Esophagus squamous epithelium (tissue), 5 donors: ENCODE data around the gene OOSP4B. TPM values are rescaled to one million over a fixed set of nuclear protein-coding genes. Genes with fewer than 3 reads are reported as not detected.
"Not testable (repeated sequence)": the region's sequence is repeated elsewhere in the genome, so short reads cannot be mapped to it uniquely, and the experiment has no call there.

Source experiments
- DNase-seq: peaks from one replicate; lab custom pipeline; 2025; lab: John Stamatoyannopoulos, UW
- H3K27ac ChIP-seq, 4 donors: fragments of 200-600 bp; sonication (generic); one replicate each; pipeline ENCODE4 v1.5.1; 2016 to 2019; ENCODE audit warnings: mild to moderate bottlenecking in 1 of 4
- H3K27me3 ChIP-seq, 4 donors: fragments of 200-600 bp; sonication (generic); 1 replicate in 3 of 4; 2 replicates in 1 of 4; pipeline versions ENCODE4 v1.5.1 to v1.6.0; 2017 to 2021; ENCODE audit warnings: antibody characterized with exemption in 1 of 4
- H3K36me3 ChIP-seq, 3 donors: fragments of 200-600 bp; sonication (generic); one replicate each; pipeline ENCODE4 v1.5.1; 2016 to 2019
- H3K4me1 ChIP-seq, 3 donors: fragments of 200-600 bp; sonication (generic); one replicate each; pipeline ENCODE4 v1.5.1; 2017 to 2019
- H3K4me3 ChIP-seq, 4 donors: fragments of 200-600 bp; sonication (generic); 1 replicate in 3 of 4; 2 replicates in 1 of 4; pipeline ENCODE4 v1.5.1; 2016 to 2019; ENCODE audit warnings: mild to moderate bottlenecking in 2 of 4, moderate library complexity in 1 of 4
- H3K9me3 ChIP-seq, 3 donors: fragments of 200-600 bp; sonication (generic); one replicate each; pipeline ENCODE4 v1.5.1; 2016 to 2019
- CTCF ChIP-seq, 6 experiments: fragments of 450-650 bp in 4 of 6; fragments of 200-600 bp in 2 of 6; sonication (generic) in 2 of 6; IDR thresholded peaks; one replicate each; pipeline ENCODE4 v1.5.1; 2016 to 2019; ENCODE audit warnings: antibody characterized with exemption in 6 of 6, mild to moderate bottlenecking in 4 of 6, moderate library complexity in 4 of 6
- POLR2A ChIP-seq, 4 donors: fragments of 450-650 bp; IDR thresholded peaks; one replicate each; pipeline ENCODE4 v1.6.1; 2017; ENCODE audit warnings: antibody characterized with exemption in 4 of 4, mild to moderate bottlenecking in 4 of 4, moderate library complexity in 3 of 4
- WGBS, 2 donors: methylation state at CpG; one replicate each; pipeline ENCODE4 v1.1.5; 2018; 5-methylcytosine and 5-hydroxymethylcytosine counted together
- intact Hi-C: fragments of 100-400 bp; cut with DNase I; formaldehyde crosslinking; loops from one replicate; pipeline ENCODE4 v1.15.0; 2022
- total RNA-seq, 4 donors: library from RNA; depleted of rRNA; stranded (reverse); fragments of >200 nt; gene quantifications; one replicate each; pipeline ENCODE4 v1.1.0, GENCODE V29; 2016
- donor health status: DM: yes; HTN: yes; CAD: no.

The OOSP4B gene
- total RNA-seq = not detected

- intact Hi-C loops = no loop called here
- Histone ChIP-seq H3K4me1 (no peaks in the 10 kb centered on the region), H3K4me3 (no peak within 1 kb of the TSS), H3K36me3 (no peaks in the 10 kb centered on the region), H3K9me3 (peaks cover 0 to 17% (median 0%) of the 10 kb centered on the region in 3 donors), H3K27ac (no peak within 1 kb of the TSS), H3K27me3 (no peaks in the 10 kb centered on the region)
- 84 to 90% methylated on average over 1 of the region's 1 CpG for WGBS, 2 donors
- no peak for TF ChIP-seq POLR2A (IDR thresholded peaks at IDR 0.05)
- no peak for TF ChIP-seq CTCF (IDR thresholded peaks at IDR 0.05)
- DNase-seq = no peak
Observed at GRCh38 chr11:60016881-60017280, at the start of gene OOSP4B. OOSP4B (plus strand) TSS chr11:60017181.

- Histone ChIP-seq H3K4me3 (no peak overlapping the region), H3K9me3 (no peaks in the 10 kb centered on the region), H3K36me3 (no peaks in the 10 kb centered on the region), H3K27ac (no peak overlapping the region), H3K4me1 (no peaks in the 10 kb centered on the region), H3K27me3 (no peaks in the 10 kb centered on the region)
- 73 to 86% methylated on average over 3 of the region's 3 CpGs for WGBS, 2 donors
- no peak for TF ChIP-seq POLR2A (IDR thresholded peaks at IDR 0.05)
- TF ChIP-seq CTCF (IDR thresholded peaks at IDR 0.05) = no peak
- intact Hi-C loops = no loop called here
- no peak for DNase-seq
Observed at GRCh38 chr11:59967677-59968394, 49.1 kb upstream of the OOSP4B start.

GRCh38 chr11:59968395-59968783 is 48.6 kb upstream of the OOSP4B start:
- no peak for TF ChIP-seq CTCF (IDR thresholded peaks at IDR 0.05)
- no peak for TF ChIP-seq POLR2A (IDR thresholded peaks at IDR 0.05)
- no peaks in the 10 kb centered on the region for H3K9me3 ChIP-seq
- H3K27me3 ChIP-seq = no peaks in the 10 kb centered on the region
- H3K27ac ChIP-seq = no peak overlapping the region
- intact Hi-C loops = no loop called here
- no peak for DNase-seq
- WGBS, 2 donors = 38 to 77% methylated on average over 1 of the region's 1 CpG
- H3K4me3 ChIP-seq = no peak overlapping the region
- no peaks in the 10 kb centered on the region for H3K36me3 ChIP-seq
- no peaks in the 10 kb centered on the region for H3K4me1 ChIP-seq

DNA sequence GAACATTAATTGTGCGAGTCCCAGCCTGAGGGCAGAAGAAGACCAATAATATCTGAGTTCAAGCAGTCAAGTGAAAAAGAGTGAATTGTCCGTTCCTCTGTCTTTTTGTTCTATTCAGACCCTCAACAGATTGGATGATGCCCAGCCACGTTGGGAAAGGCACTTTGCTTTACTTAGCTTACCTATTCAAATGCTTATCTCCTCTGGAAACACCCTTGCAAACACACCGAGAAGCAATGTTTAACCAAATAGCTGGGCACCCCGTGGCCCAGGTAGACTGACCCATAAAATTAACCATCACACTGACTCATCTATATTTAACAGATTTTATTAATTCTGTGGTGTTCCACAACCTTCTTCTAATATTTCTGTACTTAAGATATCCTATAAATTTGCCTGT is 43.9 kb upstream of the OOSP4B start:
- DNase-seq = no peak
- no peaks in the 10 kb centered on the region for H3K27me3 ChIP-seq
- H3K4me1 ChIP-seq = no peaks in the 10 kb centered on the region
- no peaks in the 10 kb centered on the region for H3K9me3 ChIP-seq
- WGBS, 2 donors = 41 to 53% methylated on average over 5 of the region's 5 CpGs
- TF ChIP-seq POLR2A (IDR thresholded peaks at IDR 0.05) = no peak
- TF ChIP-seq CTCF (IDR thresholded peaks at IDR 0.05) = no peak
- intact Hi-C loops = no loop called here
- no peak overlapping the region for H3K4me3 ChIP-seq
- H3K36me3 ChIP-seq = no peaks in the 10 kb centered on the region
- no peak overlapping the region for H3K27ac ChIP-seq

DNA sequence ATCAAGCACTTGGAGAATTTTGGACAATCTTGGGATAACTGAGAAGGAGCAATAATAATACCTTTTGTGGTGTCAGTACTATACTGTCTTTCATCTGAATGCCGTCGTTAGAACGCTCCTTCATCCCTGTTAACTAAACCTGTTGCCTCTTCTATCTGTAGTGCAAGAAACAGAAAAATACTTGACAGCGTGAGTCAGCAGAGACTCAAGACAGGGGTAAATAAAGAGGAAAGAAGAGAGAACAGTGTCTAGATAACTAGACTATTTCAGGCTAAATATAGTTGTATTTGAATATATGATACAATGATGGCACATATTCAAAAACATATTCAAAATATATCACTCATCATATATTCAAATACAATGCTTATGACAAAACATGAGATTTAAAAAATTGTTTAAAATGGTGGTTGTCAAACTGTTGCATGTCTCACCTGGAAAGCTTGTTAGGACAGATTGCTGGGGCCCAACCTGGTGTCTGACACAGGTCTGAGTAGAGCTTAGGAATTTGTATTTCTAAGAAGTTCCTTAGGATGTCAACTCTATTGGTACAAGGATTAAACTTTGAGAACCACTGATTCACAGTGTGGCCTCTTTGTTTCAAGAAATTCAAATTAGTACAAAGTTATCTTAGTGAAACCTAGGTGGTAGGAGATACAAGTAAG is 35.7 kb upstream of the OOSP4B start:
- H3K36me3 ChIP-seq = no peaks in the 10 kb centered on the region
- no peak overlapping the region for H3K27ac ChIP-seq
- no peak for DNase-seq
- intact Hi-C loops = no loop called here
- no peaks in the 10 kb centered on the region for H3K27me3 ChIP-seq
- H3K9me3 ChIP-seq = no peaks in the 10 kb centered on the region
- WGBS, 2 donors = 85 to 91% methylated on average over 4 of the region's 4 CpGs
- no peaks in the 10 kb centered on the region for H3K4me1 ChIP-seq
- H3K4me3 ChIP-seq = no peak overlapping the region
- TF ChIP-seq POLR2A (IDR thresholded peaks at IDR 0.05) (no peak), CTCF (IDR thresholded peaks at IDR 0.05) (no peak)

GRCh38 chr11:59982037-59982436 is 34.9 kb upstream of the OOSP4B start:
- DNase-seq, intact Hi-C loops, H3K4me1 ChIP-seq, H3K4me3 ChIP-seq, H3K27me3 ChIP-seq, H3K36me3 ChIP-seq, H3K9me3 ChIP-seq, H3K27ac ChIP-seq: not testable (repeated sequence)
- 53 to 64% methylated on average over 4 of the region's 4 CpGs for WGBS, 2 donors
